Panc1 (cell line): ENCODE data around the gene HELZ2. TPM values are rescaled to one million over a fixed set of nuclear protein-coding genes. Genes with fewer than 3 reads are reported as not detected.

ENCODE experiments used
- ATAC-seq: fragments of 200-7000 bp; cut with Tn5 transposase; 2 replicates; pipeline ENCODE4 v1.9.1; 2020; ENCODE audit warnings: mild to moderate bottlenecking, moderate library complexity
- BruUV-seq: library from RNA; stranded (reverse); fragments of 400-500 nt; replicated peaks from 2 replicates; lab custom pipeline; 2021; lab: Mats Ljungman, UMichigan
- CTCF ChIA-PET: fragments of 300-600 bp; sonication (Branson Sonifier 250); formaldehyde crosslinking; loops from one replicate; lab custom pipeline; 2022; ENCODE audit warnings: antibody characterized with exemption; lab: Charles Lee
- POLR2A ChIA-PET: fragments of 300-600 bp; sonication (Branson Sonifier 250); formaldehyde crosslinking; loops from one replicate; lab custom pipeline; 2022; ENCODE audit warnings: antibody characterized with exemption; lab: Charles Lee
- DNase-seq: peaks from one replicate; pipeline ENCODE4 v3.0.0-alpha.2; 2010; ENCODE audit warnings: low read depth, low spot score
- H3K27ac ChIP-seq: 2 replicates; pipeline ENCODE4 v1.5.1; 2011; ENCODE audit warnings: mild to moderate bottlenecking, low read length, inconsistent platforms
- H3K27me3 ChIP-seq: fragments of 200-500 bp; sonication (Bioruptor generic); 2 replicates; pipeline ENCODE4 v1.6.0; 2014; ENCODE audit warnings: low read length, inconsistent platforms; ENCODE audit not compliant: control insufficient read depth, insufficient read depth
- H3K36me3 ChIP-seq: fragments of 200-500 bp; sonication (Bioruptor generic); 2 replicates; pipeline ENCODE4 v1.5.1; 2014; ENCODE audit warnings: inconsistent platforms, mild to moderate bottlenecking, low read length, moderate library complexity; ENCODE audit not compliant: control insufficient read depth, insufficient read depth
- H3K4me1 ChIP-seq: 2 replicates; pipeline ENCODE4 v1.5.1; 2011; ENCODE audit warnings: inconsistent platforms, mild to moderate bottlenecking, low read length, moderate library complexity; ENCODE audit not compliant: control insufficient read depth, insufficient read depth
- H3K4me3 ChIP-seq, 2 experiments: 2 replicates each; pipeline ENCODE4 v1.5.1; 2011 to 2012; ENCODE audit warnings: low read depth in 2 of 2, low read length in 2 of 2, mild to moderate bottlenecking in 2 of 2, inconsistent platforms in 1 of 2, moderate library complexity in 1 of 2
- H3K9me3 ChIP-seq: fragments of 200-500 bp; sonication (Bioruptor generic); 2 replicates; pipeline ENCODE4 v1.5.1; 2014; ENCODE audit warnings: low read depth, mild to moderate bottlenecking, inconsistent platforms, low read length, moderate library complexity; ENCODE audit not compliant: control insufficient read depth, insufficient read depth
- CTCF ChIP-seq: fragments of 450-650 bp; IDR thresholded peaks from 2 replicates; pipeline ENCODE4 v1.5.1; 2017; ENCODE audit warnings: mild to moderate bottlenecking
- POLR2AphosphoS5 ChIP-seq: IDR thresholded peaks from 2 replicates; pipeline ENCODE4 v1.6.1; 2012; ENCODE audit warnings: mild to moderate bottlenecking, low read depth, low read length, moderate library complexity
- REST ChIP-seq, 2 experiments: IDR thresholded peaks; 2 replicates each; pipeline ENCODE4 v1.6.1; 2011 to 2012; ENCODE audit warnings: low read depth in 2 of 2, control low read depth in 1 of 2, low read length in 1 of 2, mild to moderate bottlenecking in 1 of 2, moderate library complexity in 1 of 2; ENCODE audit not compliant: insufficient read depth in 1 of 2
- SIN3A ChIP-seq: IDR thresholded peaks from 2 replicates; pipeline ENCODE4 v1.6.1; 2012; ENCODE audit warnings: low read depth, mild to moderate bottlenecking, low read length, moderate library complexity, borderline replicate concordance; ENCODE audit not compliant: insufficient read depth
- TCF7L2 ChIP-seq: IDR thresholded peaks from 2 replicates; pipeline ENCODE4 v1.6.1; 2011; ENCODE audit warnings: mild to moderate bottlenecking, low read depth, low read length, inconsistent platforms
- in situ Hi-C: cut with HindIII; loops from 2 replicates; pipeline ENCODE4 v1.10.0; 2016; ENCODE audit warnings: low sequenced_read_pairs, low pct_unique_long_range_greater_than_20kb
- intact Hi-C: fragments of 100-400 bp; cut with micrococcal nuclease; formaldehyde crosslinking; loops from one replicate; pipeline ENCODE4 v1.10.0; 2022; ENCODE audit not compliant: unreplicated experiment
- total RNA-seq: library from RNA; stranded (reverse); gene quantifications from one replicate; pipeline ENCODE4 v1.2.1, GENCODE V29; 2021; ENCODE audit not compliant: unreplicated experiment

HELZ2 gene
- total RNA-seq, 1 experiment from 2014 or later, result 41.5 TPM

- ChIA-PET CTCF (interaction anchor here (0.5 to 3.1 kb wide), 8 partner anchors 16 to 420 kb away, joined by 3 to 12 read pairs (median 4); partner anchors contain the start of genes PPDPF and UCKL1), POLR2A (interaction anchor here (1.4 kb wide), 1 partner anchor 16 kb away, joined by 5 read pairs; the partner anchor contains the start of gene PPDPF)
- Histone ChIP-seq H3K36me3 (no peaks in the 10 kb centered on the region), H3K9me3 (no peaks in the 10 kb centered on the region), H3K27ac (peak within 1 kb of the TSS; percentile 88), H3K27me3 (no peaks in the 10 kb centered on the region), H3K4me3 (peak within 1 kb of the TSS; percentile 46 to 70), H3K4me1 (peaks cover 17% of the 10 kb centered on the region)
- intact Hi-C loops (no loop called here), in situ Hi-C loops (loop anchor here (10.0 kb wide), 1 partner anchor 58 kb away; no protein-coding TSS in a partner anchor)
- ATAC-seq (peak; percentile 63), DNase-seq (no peak)
- TSS peak; percentile 80 for BruUV-seq
- no peak for TF ChIP-seq TCF7L2
- no peak for TF ChIP-seq POLR2AphosphoS5
- TF ChIP-seq SIN3A, result no peak
- no peak for TF ChIP-seq REST (IDR thresholded peaks at IDR 0.05; ENCODE audit: insufficient read depth in 1 of 2, low read depth in 2 of 2, low read length in 1 of 2)
- TF ChIP-seq CTCF, result no peak
Measured at GRCh38 chr20:63536997-63537524, 37.0 kb downstream of the HELZ2 start, which contains the start of gene PTK6. TSS of gene PTK6 (minus strand) at chr20:63537376. CDS start at chr20:63537314, 62 bp downstream.

GRCh38 chr20:63536241-63536977, 37.6 kb downstream of the HELZ2 start:
- H3K4me3 ChIP-seq, result peak overlapping the region; percentile 46 to 70
- no TSS peak for BruUV-seq
- H3K9me3 ChIP-seq, result no peaks in the 10 kb centered on the region
- H3K27me3 ChIP-seq, result no peaks in the 10 kb centered on the region
- ChIA-PET POLR2A (no interaction called here), CTCF (interaction anchor here (0.6 to 3.1 kb wide), 2 partner anchors 106 to 273 kb away, joined by 10 to 12 read pairs; no protein-coding TSS in a partner anchor)
- intact Hi-C loops, result no loop called here
- in situ Hi-C loops, result loop anchor here (10.0 kb wide), 1 partner anchor 58 kb away; no protein-coding TSS in a partner anchor
- TF ChIP-seq REST (IDR thresholded peaks at IDR 0.05; ENCODE audit: insufficient read depth in 1 of 2, low read depth in 2 of 2, low read length in 1 of 2) (no peak), SIN3A (no peak), TCF7L2 (no peak), POLR2AphosphoS5 (no peak), CTCF (no peak)
- DNase-seq (no peak), ATAC-seq (peak; percentile 6; the same call in 1 of the 2 replicates)
- no peaks in the 10 kb centered on the region for H3K36me3 ChIP-seq
- peak overlapping the region; percentile 88 for H3K27ac ChIP-seq
- H3K4me1 ChIP-seq, result peaks cover 17% of the 10 kb centered on the region
